Fibroblast of lung (primary cell): Measurements from ENCODE around the gene KCNMA1. TPM values are rescaled to one million over a fixed set of nuclear protein-coding genes. Genes with fewer than 3 reads are reported as not detected.

Experiments
- DNase-seq, 2 donors: peaks; one replicate each; pipeline versions ENCODE4 v3.0.0 to v3.0.0-alpha.2; 2010; ENCODE audit warnings: low read depth in 2 of 2
- H2AFZ ChIP-seq: 2 replicates; pipeline ENCODE4 v1.5.1; 2012; ENCODE audit warnings: low read length, control low read depth, inconsistent platforms
- H3K27ac ChIP-seq: 2 replicates; pipeline ENCODE4 v1.5.1; 2011; ENCODE audit warnings: low read length, control low read depth; ENCODE audit not compliant: insufficient read depth
- H3K27me3 ChIP-seq: 2 replicates; pipeline ENCODE4 v1.5.1; 2011; ENCODE audit warnings: mild to moderate bottlenecking, low read length; ENCODE audit not compliant: control insufficient read depth, insufficient read depth
- H3K36me3 ChIP-seq: 2 replicates; pipeline ENCODE4 v1.5.1; 2011; ENCODE audit warnings: low read length; ENCODE audit not compliant: control insufficient read depth, insufficient read depth
- H3K4me1 ChIP-seq: 2 replicates; pipeline ENCODE4 v1.5.1; 2011; ENCODE audit warnings: low read length; ENCODE audit not compliant: control insufficient read depth, insufficient read depth; ENCODE audit errors: extremely low read depth
- H3K4me2 ChIP-seq: 2 replicates; pipeline ENCODE4 v1.5.1; 2011; ENCODE audit warnings: low read length, control low read depth; ENCODE audit not compliant: insufficient read depth; ENCODE audit errors: extremely low read depth
- H3K4me3 ChIP-seq, 4 experiments: fragments of 200-600 bp in 1 of 4; sonication (generic) in 1 of 4; replicated peaks in 1 of 4; 2 replicates each; pipeline ENCODE4 v1.5.1; 2011 to 2016; ENCODE audit warnings: low read length in 4 of 4, low read depth in 3 of 4, mild to moderate bottlenecking in 3 of 4, control low read depth in 2 of 4, inconsistent platforms in 1 of 4, mixed read lengths in 1 of 4; ENCODE audit not compliant: insufficient read depth in 1 of 4; ENCODE audit errors: control extremely low read depth in 1 of 4
- H3K79me2 ChIP-seq: 2 replicates; pipeline ENCODE4 v1.5.1; 2012; ENCODE audit warnings: mild to moderate bottlenecking, low read length, inconsistent platforms; ENCODE audit not compliant: control insufficient read depth, insufficient read depth
- H3K9ac ChIP-seq: 2 replicates; pipeline ENCODE4 v1.5.1; 2011; ENCODE audit warnings: mild to moderate bottlenecking, low read length, control low read depth; ENCODE audit not compliant: insufficient read depth
- H3K9me3 ChIP-seq: 2 replicates; pipeline ENCODE4 v1.5.1; 2012; ENCODE audit warnings: low read depth, low read length; ENCODE audit not compliant: control insufficient read depth, insufficient read depth
- H4K20me1 ChIP-seq: 2 replicates; pipeline ENCODE4 v1.5.1; 2011; ENCODE audit warnings: low read length; ENCODE audit not compliant: control insufficient read depth, insufficient read depth; ENCODE audit errors: extremely low read depth
- EZH2 ChIP-seq: IDR thresholded peaks from 2 replicates; pipeline ENCODE4 v1.5.1; 2012; ENCODE audit warnings: low read length, control low read depth, mild to moderate bottlenecking; ENCODE audit errors: missing control alignments
- polyA plus RNA-seq, 2 donors: library from polyadenylated mRNA; depleted of rRNA in 1 of 2; stranded (reverse) in 1 of 2; unstranded in 1 of 2; fragments of >200 nt; gene quantifications; 2 replicates each; pipeline ENCODE4 v1.2.1, GENCODE V29; 2011 to 2012; ENCODE audit warnings: missing spikeins in 1 of 2
- total RNA-seq: library from RNA; depleted of rRNA; stranded (reverse); fragments of >200 nt; gene quantifications from 2 replicates; pipeline ENCODE4 v1.2.1, GENCODE V29; 2014
- TF ChIP-seq, protein P1 (sequence below), 2 donors: IDR thresholded peaks in 1 of 2; conservative IDR thresholded peaks in 1 of 2; 1 replicate in 1 of 2; 2 replicates in 1 of 2; pipeline ENCODE4 v1.5.1; 2011 to 2012; ENCODE audit warnings: low read length in 2 of 2, control low read depth in 1 of 2, inconsistent platforms in 1 of 2, low read depth in 1 of 2, mild to moderate bottlenecking in 1 of 2

Gene KCNMA1
- total and polyA plus RNA-seq, 2 donors (not counting 1 experiment from before 2014, with no cell fraction given): 31.0 to 138 TPM

DNA sequence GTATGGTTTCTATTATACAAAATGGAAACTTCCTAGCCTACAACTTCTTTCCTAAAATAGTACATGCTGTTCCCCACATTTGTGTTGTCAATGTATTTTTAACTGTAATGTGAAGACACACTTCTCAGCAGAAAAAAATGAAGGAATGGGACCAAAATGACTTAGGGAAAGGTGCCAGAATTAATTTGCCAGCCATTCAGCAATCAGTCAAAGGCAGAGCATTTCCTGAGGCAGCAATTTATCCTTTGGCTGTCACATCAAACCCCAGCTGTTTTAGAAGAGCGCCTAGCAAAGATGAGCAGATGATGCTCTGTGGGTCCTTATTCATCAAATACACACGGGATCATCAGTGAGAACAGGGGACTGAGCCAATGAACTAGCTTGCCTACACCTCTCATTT lies 592.5 kb downstream of the KCNMA1 start:
- Histone ChIP-seq H4K20me1 (no peaks in the 10 kb centered on the region), H3K79me2 (no peaks in the 10 kb centered on the region), H3K36me3 (no peaks in the 10 kb centered on the region), H3K27me3 (no peaks in the 10 kb centered on the region), H3K27ac (no peak overlapping the region), H3K4me1 (no peaks in the 10 kb centered on the region), H2AFZ (no peak overlapping the region), H3K4me2 (no peak overlapping the region), H3K4me3 (no peak overlapping the region), H3K9ac (no peak overlapping the region), H3K9me3 (no peaks in the 10 kb centered on the region)
- no peak for DNase-seq
- TF ChIP-seq, protein P1, sequence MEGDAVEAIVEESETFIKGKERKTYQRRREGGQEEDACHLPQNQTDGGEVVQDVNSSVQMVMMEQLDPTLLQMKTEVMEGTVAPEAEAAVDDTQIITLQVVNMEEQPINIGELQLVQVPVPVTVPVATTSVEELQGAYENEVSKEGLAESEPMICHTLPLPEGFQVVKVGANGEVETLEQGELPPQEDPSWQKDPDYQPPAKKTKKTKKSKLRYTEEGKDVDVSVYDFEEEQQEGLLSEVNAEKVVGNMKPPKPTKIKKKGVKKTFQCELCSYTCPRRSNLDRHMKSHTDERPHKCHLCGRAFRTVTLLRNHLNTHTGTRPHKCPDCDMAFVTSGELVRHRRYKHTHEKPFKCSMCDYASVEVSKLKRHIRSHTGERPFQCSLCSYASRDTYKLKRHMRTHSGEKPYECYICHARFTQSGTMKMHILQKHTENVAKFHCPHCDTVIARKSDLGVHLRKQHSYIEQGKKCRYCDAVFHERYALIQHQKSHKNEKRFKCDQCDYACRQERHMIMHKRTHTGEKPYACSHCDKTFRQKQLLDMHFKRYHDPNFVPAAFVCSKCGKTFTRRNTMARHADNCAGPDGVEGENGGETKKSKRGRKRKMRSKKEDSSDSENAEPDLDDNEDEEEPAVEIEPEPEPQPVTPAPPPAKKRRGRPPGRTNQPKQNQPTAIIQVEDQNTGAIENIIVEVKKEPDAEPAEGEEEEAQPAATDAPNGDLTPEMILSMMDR (conservative IDR thresholded peaks at IDR 0.05 in 1 of 2, IDR thresholded peaks at IDR 0.05 in 1 of 2; ENCODE audit: low read depth in 1 of 2, low read length in 2 of 2): no peak
- TF ChIP-seq EZH2: no peak

DNA sequence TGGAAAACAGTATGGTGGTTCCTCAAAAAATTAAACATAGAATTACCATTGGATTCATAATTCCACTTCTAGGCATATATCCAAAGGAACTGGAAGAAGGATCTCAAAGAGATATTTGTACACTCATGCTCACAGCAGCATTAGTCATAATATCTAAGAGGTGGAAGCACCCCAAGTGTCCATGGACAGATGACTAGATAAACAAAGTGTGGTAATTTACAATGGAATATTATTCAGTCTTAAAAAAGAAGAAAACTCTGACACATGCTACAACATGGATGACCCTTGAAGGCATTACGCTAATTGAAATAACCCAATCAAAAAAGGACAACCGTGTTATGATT lies 594.2 kb downstream of the KCNMA1 start:
- H3K27ac ChIP-seq: no peak overlapping the region
- H3K4me1 ChIP-seq: no peaks in the 10 kb centered on the region
- no peak overlapping the region for H3K4me3 ChIP-seq
- H3K27me3 ChIP-seq: no peaks in the 10 kb centered on the region
- H3K9ac ChIP-seq: no peak overlapping the region
- no peaks in the 10 kb centered on the region for H3K79me2 ChIP-seq
- H4K20me1 ChIP-seq: no peaks in the 10 kb centered on the region
- TF ChIP-seq, protein P1 (conservative IDR thresholded peaks at IDR 0.05 in 1 of 2, IDR thresholded peaks at IDR 0.05 in 1 of 2; ENCODE audit: low read depth in 1 of 2, low read length in 2 of 2): no peak
- no peak for TF ChIP-seq EZH2
- no peak for DNase-seq
- H2AFZ ChIP-seq: no peak overlapping the region
- no peaks in the 10 kb centered on the region for H3K9me3 ChIP-seq
- H3K4me2 ChIP-seq: no peak overlapping the region
- no peaks in the 10 kb centered on the region for H3K36me3 ChIP-seq

DNA sequence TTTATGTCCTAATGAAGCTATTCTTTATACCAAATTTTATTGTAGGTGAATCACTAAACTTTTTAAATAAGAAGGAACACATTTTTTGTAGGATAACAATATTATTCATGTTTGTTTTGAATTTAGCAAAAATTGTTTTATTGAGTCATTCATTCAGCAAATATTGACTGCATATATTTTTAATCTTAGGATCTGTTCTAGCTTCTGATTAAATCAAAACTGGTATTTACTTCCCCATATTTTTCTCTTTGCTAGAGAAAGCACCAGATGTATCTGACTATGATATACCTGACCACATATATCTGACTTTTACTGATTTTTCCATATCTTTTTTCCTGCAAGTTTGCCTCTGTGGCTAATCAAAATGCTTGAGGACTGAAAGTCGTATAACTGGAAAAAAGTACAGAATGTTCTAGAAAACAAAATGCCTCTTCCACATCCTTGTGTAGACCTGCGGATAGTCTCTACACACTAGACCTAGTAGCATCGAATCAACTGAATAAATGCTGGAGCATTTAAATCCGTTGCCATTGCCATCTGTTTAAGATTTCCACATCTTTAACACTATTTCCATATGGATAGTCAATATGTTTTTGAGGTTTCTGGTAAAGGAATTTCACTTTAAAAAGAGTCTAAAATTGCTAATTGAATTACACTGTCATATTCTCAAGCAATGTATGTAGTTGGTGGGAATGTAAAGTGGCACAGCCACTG lies 594.7 kb downstream of the KCNMA1 start:
- no peaks in the 10 kb centered on the region for H3K9me3 ChIP-seq
- H3K4me1 ChIP-seq: no peaks in the 10 kb centered on the region
- TF ChIP-seq EZH2: no peak
- TF ChIP-seq, protein P1 (conservative IDR thresholded peaks at IDR 0.05 in 1 of 2, IDR thresholded peaks at IDR 0.05 in 1 of 2; ENCODE audit: low read depth in 1 of 2, low read length in 2 of 2): no peak
- no peak overlapping the region for H3K4me3 ChIP-seq
- no peak overlapping the region for H2AFZ ChIP-seq
- no peaks in the 10 kb centered on the region for H3K79me2 ChIP-seq
- no peaks in the 10 kb centered on the region for H4K20me1 ChIP-seq
- H3K27me3 ChIP-seq: no peaks in the 10 kb centered on the region
- DNase-seq: no peak
- H3K27ac ChIP-seq: no peak overlapping the region
- H3K9ac ChIP-seq: no peak overlapping the region
- no peaks in the 10 kb centered on the region for H3K36me3 ChIP-seq
- H3K4me2 ChIP-seq: no peak overlapping the region
